Measurements from ENCODE around the gene ARL4A.
A peak's percentile ranks its signal among the peaks of the same experiment; 100 is the strongest.

Gene ARL4A

DNA sequence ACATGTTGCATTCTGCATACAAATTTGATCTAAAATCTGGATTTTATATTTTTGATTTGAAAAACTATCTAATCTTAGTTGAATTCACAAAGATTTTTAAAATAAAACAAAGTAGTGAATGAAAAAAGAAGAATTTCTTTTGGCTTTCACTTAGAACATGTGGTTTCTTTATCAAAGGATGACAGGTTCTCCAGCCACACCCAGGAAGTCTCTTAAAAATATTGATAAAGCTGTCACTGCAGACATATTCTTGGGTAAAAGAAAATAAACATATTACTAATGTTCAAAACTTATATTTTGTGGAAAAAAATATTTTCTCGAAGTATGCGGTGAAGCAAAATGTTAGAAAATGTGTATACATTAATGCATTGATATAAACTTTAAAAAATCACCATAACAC, 44.3 kb downstream of the ARL4A start:
- Mint-ChIP-seq H3K4me1 (peaks cover 35% of the 10 kb centered on the region), H3K27me3 (peaks cover 3% of the 10 kb centered on the region), H3K36me3 (peaks cover 1% of the 10 kb centered on the region), H3K27ac (peak overlapping the region; percentile 89), H3K4me3 (no peak overlapping the region), H3K9me3 (no peaks in the 10 kb centered on the region)
- CTCF ChIA-PET, result interaction anchor here (1.1 to 4.7 kb wide), 4 partner anchors 9 to 45 kb away, joined by 3 to 24 read pairs (median 6); partner anchors contain the start of gene ARL4A
- DNase-seq, result peak; percentile 23

DNA sequence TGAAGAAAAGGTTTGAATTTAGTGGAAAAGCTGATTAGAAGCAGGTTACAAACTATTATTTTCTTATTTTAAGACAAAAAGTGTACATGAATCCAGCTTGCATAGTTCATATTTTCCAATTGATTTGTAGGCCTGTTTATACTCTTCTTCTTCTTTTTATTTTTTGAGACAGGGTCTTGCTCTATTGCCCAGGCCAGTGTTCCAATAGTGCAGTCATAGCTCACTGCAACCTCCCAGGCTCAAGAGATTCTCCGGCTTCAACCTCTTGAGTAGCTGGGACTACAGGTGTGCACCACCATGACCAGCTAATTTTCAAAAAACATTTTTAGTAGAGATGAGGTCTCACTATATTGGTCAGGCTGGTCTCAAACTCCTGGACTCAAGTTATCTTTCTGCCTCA, 45.0 kb downstream of the ARL4A start:
- H3K4me1 Mint-ChIP-seq, result peaks cover 35% of the 10 kb centered on the region
- DNase-seq, result no peak
- peaks cover 1% of the 10 kb centered on the region for H3K36me3 Mint-ChIP-seq
- H3K9me3 Mint-ChIP-seq, result no peaks in the 10 kb centered on the region
- CTCF ChIA-PET, result interaction anchor here (0.7 to 2.6 kb wide), 4 partner anchors 12 to 1810 kb away, joined by 3 to 7 read pairs (median 4); no protein-coding TSS in a partner anchor
- peak overlapping the region; percentile 83 for H3K27ac Mint-ChIP-seq
- no peak overlapping the region for H3K4me3 Mint-ChIP-seq
- peaks cover 3% of the 10 kb centered on the region for H3K27me3 Mint-ChIP-seq

DNA sequence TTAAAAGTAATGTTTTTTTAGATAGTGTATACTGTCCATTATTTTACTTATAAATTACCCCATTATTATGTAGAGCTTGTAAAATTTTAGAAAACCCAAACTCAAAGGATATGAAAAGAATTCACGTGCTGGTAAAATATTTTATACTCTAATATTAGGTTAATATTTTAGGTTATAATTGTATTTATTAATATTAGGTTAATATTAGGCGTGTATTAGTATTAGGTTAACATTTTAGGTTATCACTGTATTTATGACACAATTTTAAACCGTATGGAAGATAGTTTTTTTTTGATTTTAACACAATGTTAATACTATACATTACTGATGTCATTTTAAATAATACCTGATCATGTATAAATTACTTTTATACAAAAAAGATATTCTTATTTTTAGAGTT, 48.5 kb downstream of the ARL4A start:
- Mint-ChIP-seq H3K4me3 (no peak overlapping the region), H3K27me3 (peaks cover 3% of the 10 kb centered on the region)

DNA sequence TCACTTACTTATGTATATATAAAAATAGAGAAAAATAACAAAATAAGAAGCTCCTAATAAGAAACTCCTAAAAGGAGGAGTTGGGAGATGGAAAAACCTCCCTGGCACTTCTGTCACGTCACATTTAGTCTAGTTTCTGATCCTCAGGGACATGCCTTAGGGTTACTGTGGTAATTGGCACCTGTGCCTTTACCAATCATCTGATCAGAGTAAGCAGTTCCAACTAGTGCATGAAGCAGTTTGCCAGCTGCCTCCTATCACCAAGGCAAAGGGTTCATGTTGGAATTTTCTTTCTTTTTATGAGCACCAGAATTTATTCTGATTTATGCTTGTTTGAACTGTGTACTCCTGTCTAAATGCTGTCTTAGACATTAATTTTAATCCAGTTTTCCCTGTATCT, 49.9 kb downstream of the ARL4A start:
- Mint-ChIP-seq H3K27me3 (peaks cover 3% of the 10 kb centered on the region), H3K27ac (no peak overlapping the region), H3K9me3 (no peaks in the 10 kb centered on the region), H3K4me3 (no peak overlapping the region), H3K4me1 (peaks cover 8% of the 10 kb centered on the region), H3K36me3 (peaks cover 1% of the 10 kb centered on the region)
- CTCF ChIA-PET, result interaction anchor here (1.6 kb wide), 1 partner anchor 56 kb away, joined by 3 read pairs; no protein-coding TSS in a partner anchor
- no peak for DNase-seq

More for the DNA sequence above, 48.5 kb downstream of the ARL4A start:
- peaks cover 1% of the 10 kb centered on the region for H3K36me3 Mint-ChIP-seq
- H3K4me1 Mint-ChIP-seq, result peaks cover 18% of the 10 kb centered on the region
- no peak overlapping the region for H3K27ac Mint-ChIP-seq
- no peak for DNase-seq
- H3K9me3 Mint-ChIP-seq, result no peaks in the 10 kb centered on the region
- CTCF ChIA-PET, result interaction anchor here (1.5 kb wide), 1 partner anchor 49 kb away, joined by 5 read pairs; the partner anchor contains the start of gene ARL4A

DNA sequence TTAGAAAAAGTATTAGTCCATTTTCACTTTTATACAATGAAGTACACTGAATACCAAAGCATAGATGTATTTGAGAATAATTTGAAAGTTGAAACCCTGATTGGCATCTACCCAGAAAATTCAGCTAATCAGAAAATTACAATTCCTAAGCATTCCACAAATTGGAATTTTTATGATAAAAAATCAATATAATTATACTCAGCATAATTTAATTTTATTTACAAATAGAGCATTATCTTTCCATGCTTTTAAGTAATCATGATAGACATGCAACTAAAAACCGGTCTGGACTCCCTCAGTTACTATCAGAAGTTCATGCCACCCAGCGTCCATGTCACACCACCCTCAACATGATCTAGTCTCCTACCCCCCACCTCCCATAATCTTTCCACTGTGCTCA, 50.4 kb downstream of the ARL4A start:
- peaks cover 3% of the 10 kb centered on the region for H3K27me3 Mint-ChIP-seq
- CTCF ChIA-PET, result interaction anchor here (1.6 kb wide), 1 partner anchor 56 kb away, joined by 3 read pairs; no protein-coding TSS in a partner anchor
- H3K36me3 Mint-ChIP-seq, result peaks cover 1% of the 10 kb centered on the region
- H3K4me3 Mint-ChIP-seq, result no peak overlapping the region
- no peak overlapping the region for H3K27ac Mint-ChIP-seq
- no peaks in the 10 kb centered on the region for H3K9me3 Mint-ChIP-seq
- no peak for DNase-seq
- H3K4me1 Mint-ChIP-seq, result peaks cover 6% of the 10 kb centered on the region

DNA sequence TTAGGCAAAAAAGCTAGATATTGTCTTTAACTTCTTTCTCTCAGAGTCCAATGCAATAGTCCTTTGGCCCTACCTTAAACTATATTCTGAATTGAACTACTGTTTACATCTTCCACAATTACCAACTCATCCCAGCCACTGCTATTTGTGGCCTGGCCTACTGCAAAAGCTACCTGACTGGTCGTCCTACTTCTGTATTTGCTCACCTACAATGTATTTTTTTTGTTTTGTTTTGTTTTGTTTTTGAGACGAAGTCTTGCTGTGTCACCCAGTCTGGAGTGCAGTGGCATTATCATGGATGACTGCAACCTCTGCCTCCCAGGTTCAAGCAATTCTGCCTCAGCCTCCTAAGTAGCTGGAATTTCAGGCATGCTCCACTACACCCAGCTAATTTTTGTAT, 51.2 kb downstream of the ARL4A start:
- CTCF ChIA-PET, result interaction anchor here (1.6 kb wide), 1 partner anchor 57 kb away, joined by 3 read pairs; no protein-coding TSS in a partner anchor
- peaks cover 1% of the 10 kb centered on the region for H3K36me3 Mint-ChIP-seq
- H3K9me3 Mint-ChIP-seq, result no peaks in the 10 kb centered on the region
- H3K27me3 Mint-ChIP-seq, result peaks cover 3% of the 10 kb centered on the region
- H3K4me3 Mint-ChIP-seq, result no peak overlapping the region
- no peak for DNase-seq
- H3K4me1 Mint-ChIP-seq, result peaks cover 6% of the 10 kb centered on the region
- H3K27ac Mint-ChIP-seq, result no peak overlapping the region
